HepG2 (cell line): ENCODE results near the gene PKD2L1.

Source experiments
- ARNT2 ChIP-seq: sonication (generic); formaldehyde crosslinking; IDR thresholded peaks from 2 replicates; pipeline ENCODE4 v1.8.0; 2022; ENCODE audit warnings: mild to moderate bottlenecking, low read depth, missing genetic modification reagents, moderate library complexity
- ASH2L ChIP-seq: fragments of 300-600, 200-600 bp; sonication (generic); IDR thresholded peaks from 2 replicates; pipeline ENCODE4 v1.7.0; 2017; ENCODE audit warnings: low read depth, mild to moderate bottlenecking, moderate library complexity, mixed read lengths, low read length; ENCODE audit not compliant: insufficient read length
- ELF4 ChIP-seq: sonication (generic); formaldehyde crosslinking; IDR thresholded peaks from 2 replicates; pipeline ENCODE4 v1.5.0; 2020; ENCODE audit warnings: missing genetic modification reagents, mild to moderate bottlenecking, moderate library complexity, borderline replicate concordance
- KAT7 ChIP-seq: IDR thresholded peaks from 2 replicates; pipeline ENCODE4 v1.6.1; 2018; ENCODE audit warnings: borderline replicate concordance, missing compliant biosample characterization
- PCBP1 ChIP-seq: fragments of 200-400 bp; formaldehyde crosslinking; IDR thresholded peaks from 2 replicates; pipeline ENCODE4 v1.6.1; 2017; ENCODE audit warnings: mild to moderate bottlenecking, low read depth, low read length, borderline replicate concordance
- POLR2A ChIP-seq, 2 experiments: IDR thresholded peaks; 2 replicates each; pipeline ENCODE4 v1.6.1; 2011; ENCODE audit warnings: low read depth in 2 of 2, low read length in 2 of 2, mild to moderate bottlenecking in 1 of 2, moderate library complexity in 1 of 2; ENCODE audit not compliant: insufficient read depth in 1 of 2
- RAD21 ChIP-seq: fragments of 450-650 bp; formaldehyde crosslinking; IDR thresholded peaks from 2 replicates; pipeline ENCODE4 v1.5.0; 2020; ENCODE audit warnings: mild to moderate bottlenecking
- RORA ChIP-seq: sonication (generic); formaldehyde crosslinking; IDR thresholded peaks from 2 replicates; pipeline ENCODE4 v1.5.0; 2020; ENCODE audit warnings: mild to moderate bottlenecking, missing genetic modification reagents, moderate library complexity
- ZNF232 ChIP-seq: sonication (generic); formaldehyde crosslinking; IDR thresholded peaks from 2 replicates; pipeline ENCODE4 v1.4.0; 2020; ENCODE audit warnings: missing genetic modification reagents, borderline replicate concordance
- TF ChIP-seq, protein P1 (sequence below): sonication (generic); formaldehyde crosslinking; IDR thresholded peaks from 2 replicates; pipeline ENCODE4 v1.5.0; 2020; ENCODE audit warnings: mild to moderate bottlenecking, missing genetic modification reagents, moderate library complexity
- TF ChIP-seq, protein P2 (sequence below): IDR thresholded peaks from 2 replicates; pipeline ENCODE4 v1.6.1; 2012; ENCODE audit warnings: low read length, improper control_type of control experiment
- TF ChIP-seq, protein P3 (sequence below): sonication (generic); formaldehyde crosslinking; IDR thresholded peaks from 2 replicates; pipeline ENCODE4 v1.4.0; 2020; ENCODE audit warnings: missing genetic modification reagents
- TF ChIP-seq, protein P4 (sequence below): IDR thresholded peaks from 2 replicates; pipeline ENCODE4 v1.6.1; 2012; ENCODE audit warnings: inconsistent platforms
- TF ChIP-seq, protein P5 (sequence below): IDR thresholded peaks from 2 replicates; pipeline ENCODE4 v1.6.1; 2016; ENCODE audit warnings: mild to moderate bottlenecking

DNA sequence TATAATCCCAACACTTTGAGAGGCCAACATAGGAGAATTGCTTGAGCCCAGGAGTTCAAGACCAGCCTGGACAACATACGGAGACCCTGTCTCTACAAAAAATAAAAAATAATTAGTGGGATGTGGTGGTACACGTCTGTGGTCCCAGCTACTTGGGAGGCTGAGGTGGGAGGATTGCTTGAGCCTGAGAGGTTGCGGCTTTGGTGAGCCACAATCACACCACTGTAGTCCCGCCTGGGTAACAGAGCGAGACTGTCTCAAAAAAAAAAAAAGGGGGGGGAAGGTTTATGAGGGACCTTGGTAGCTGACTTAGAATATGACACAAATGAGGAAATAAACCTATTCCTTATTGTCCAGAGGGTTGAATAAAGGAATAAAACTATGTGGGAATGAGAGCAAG lies 47.8 kb upstream of the PKD2L1 start:
- TF ChIP-seq, protein P1, sequence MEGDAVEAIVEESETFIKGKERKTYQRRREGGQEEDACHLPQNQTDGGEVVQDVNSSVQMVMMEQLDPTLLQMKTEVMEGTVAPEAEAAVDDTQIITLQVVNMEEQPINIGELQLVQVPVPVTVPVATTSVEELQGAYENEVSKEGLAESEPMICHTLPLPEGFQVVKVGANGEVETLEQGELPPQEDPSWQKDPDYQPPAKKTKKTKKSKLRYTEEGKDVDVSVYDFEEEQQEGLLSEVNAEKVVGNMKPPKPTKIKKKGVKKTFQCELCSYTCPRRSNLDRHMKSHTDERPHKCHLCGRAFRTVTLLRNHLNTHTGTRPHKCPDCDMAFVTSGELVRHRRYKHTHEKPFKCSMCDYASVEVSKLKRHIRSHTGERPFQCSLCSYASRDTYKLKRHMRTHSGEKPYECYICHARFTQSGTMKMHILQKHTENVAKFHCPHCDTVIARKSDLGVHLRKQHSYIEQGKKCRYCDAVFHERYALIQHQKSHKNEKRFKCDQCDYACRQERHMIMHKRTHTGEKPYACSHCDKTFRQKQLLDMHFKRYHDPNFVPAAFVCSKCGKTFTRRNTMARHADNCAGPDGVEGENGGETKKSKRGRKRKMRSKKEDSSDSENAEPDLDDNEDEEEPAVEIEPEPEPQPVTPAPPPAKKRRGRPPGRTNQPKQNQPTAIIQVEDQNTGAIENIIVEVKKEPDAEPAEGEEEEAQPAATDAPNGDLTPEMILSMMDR (CRISPR knock-in tag) = no peak
- TF ChIP-seq RORA (CRISPR knock-in tag) (no peak), PCBP1 (no peak), RAD21 (CRISPR knock-in tag) (no peak), ARNT2 (CRISPR knock-in tag) (no peak), ASH2L (no peak), ELF4 (CRISPR knock-in tag) (no peak), KAT7 (no peak), POLR2A (IDR thresholded peaks at IDR 0.05; ENCODE audit: insufficient read depth in 1 of 2, low read depth in 2 of 2, low read length in 2 of 2) (no peak), ZNF232 (CRISPR knock-in tag) (no peak)
- TF ChIP-seq, protein P2, sequence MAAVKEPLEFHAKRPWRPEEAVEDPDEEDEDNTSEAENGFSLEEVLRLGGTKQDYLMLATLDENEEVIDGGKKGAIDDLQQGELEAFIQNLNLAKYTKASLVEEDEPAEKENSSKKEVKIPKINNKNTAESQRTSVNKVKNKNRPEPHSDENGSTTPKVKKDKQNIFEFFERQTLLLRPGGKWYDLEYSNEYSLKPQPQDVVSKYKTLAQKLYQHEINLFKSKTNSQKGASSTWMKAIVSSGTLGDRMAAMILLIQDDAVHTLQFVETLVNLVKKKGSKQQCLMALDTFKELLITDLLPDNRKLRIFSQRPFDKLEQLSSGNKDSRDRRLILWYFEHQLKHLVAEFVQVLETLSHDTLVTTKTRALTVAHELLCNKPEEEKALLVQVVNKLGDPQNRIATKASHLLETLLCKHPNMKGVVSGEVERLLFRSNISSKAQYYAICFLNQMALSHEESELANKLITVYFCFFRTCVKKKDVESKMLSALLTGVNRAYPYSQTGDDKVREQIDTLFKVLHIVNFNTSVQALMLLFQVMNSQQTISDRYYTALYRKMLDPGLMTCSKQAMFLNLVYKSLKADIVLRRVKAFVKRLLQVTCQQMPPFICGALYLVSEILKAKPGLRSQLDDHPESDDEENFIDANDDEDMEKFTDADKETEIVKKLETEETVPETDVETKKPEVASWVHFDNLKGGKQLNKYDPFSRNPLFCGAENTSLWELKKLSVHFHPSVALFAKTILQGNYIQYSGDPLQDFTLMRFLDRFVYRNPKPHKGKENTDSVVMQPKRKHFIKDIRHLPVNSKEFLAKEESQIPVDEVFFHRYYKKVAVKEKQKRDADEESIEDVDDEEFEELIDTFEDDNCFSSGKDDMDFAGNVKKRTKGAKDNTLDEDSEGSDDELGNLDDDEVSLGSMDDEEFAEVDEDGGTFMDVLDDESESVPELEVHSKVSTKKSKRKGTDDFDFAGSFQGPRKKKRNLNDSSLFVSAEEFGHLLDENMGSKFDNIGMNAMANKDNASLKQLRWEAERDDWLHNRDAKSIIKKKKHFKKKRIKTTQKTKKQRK = no peak
- TF ChIP-seq, protein P3, sequence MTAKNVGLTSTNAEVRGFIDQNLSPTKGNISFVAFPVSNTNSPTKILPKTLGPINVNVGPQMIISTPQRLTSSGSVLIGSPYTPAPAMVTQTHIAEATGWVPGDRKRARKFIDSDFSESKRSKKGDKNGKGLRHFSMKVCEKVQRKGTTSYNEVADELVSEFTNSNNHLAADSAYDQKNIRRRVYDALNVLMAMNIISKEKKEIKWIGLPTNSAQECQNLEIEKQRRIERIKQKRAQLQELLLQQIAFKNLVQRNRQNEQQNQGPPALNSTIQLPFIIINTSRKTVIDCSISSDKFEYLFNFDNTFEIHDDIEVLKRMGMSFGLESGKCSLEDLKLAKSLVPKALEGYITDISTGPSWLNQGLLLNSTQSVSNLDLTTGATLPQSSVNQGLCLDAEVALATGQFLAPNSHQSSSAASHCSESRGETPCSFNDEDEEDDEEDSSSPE (CRISPR knock-in tag) = no peak
- TF ChIP-seq, protein P4, sequence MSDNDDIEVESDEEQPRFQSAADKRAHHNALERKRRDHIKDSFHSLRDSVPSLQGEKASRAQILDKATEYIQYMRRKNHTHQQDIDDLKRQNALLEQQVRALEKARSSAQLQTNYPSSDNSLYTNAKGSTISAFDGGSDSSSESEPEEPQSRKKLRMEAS = no peak
- TF ChIP-seq, protein P5, sequence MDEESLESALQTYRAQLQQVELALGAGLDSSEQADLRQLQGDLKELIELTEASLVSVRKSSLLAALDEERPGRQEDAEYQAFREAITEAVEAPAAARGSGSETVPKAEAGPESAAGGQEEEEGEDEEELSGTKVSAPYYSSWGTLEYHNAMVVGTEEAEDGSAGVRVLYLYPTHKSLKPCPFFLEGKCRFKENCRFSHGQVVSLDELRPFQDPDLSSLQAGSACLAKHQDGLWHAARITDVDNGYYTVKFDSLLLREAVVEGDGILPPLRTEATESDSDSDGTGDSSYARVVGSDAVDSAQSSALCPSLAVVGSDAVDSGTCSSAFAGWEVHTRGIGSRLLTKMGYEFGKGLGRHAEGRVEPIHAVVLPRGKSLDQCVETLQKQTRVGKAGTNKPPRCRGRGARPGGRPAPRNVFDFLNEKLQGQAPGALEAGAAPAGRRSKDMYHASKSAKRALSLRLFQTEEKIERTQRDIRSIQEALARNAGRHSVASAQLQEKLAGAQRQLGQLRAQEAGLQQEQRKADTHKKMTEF = no peak
